NCI-H510A treated with DMSO at 0.1 percent for 48 hours (cell line): ENCODE results near the gene CHAF1A.

Source experiments
- DNase-seq: peaks from one replicate; lab custom pipeline; 2025; lab: John Stamatoyannopoulos, UW

The CHAF1A gene

GRCh38 chr19:4456476-4456842 lies 54.0 kb downstream of the CHAF1A start:
- peak; percentile 38 for DNase-seq

DNA sequence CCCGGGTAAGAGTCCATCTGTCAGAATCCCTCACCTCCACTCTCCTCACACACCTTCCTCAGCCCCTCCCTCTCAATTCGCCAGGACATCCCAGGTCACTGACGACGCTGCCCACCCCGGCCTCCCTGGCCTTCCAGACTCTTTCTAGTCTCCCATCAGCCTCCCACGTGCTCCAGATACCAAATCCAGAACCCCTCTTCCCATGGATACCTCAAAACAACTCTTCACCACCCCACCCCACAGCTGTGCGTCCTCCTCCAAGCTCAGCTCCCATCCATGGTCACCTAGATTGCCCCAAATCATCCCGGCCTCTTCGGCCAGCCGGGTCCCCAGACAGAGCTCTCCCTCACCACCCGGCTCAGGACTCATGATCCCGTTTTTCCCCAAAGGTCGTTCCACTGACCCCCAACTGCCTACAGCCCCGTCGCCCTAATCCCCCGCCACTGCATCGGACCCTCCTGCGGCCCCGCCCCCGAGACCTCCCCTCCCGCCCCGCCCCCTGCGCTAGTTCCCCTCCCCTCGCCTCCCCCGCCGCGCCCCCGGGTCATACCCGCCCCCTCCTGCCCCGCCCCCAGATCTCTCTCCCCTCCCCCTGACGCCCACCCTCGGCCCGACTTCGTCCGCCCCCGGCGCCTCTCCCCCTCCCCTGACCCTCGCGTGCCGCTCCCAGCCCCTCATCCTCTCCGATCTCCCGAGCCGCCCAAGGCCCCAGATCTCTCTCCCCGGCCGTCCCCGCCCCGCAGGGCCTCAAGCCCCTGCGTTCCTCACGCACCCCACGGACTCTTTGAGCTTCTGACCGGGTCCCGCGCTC lies 54.6 kb downstream of the CHAF1A start:
- peak; percentile 67 for DNase-seq

DNA sequence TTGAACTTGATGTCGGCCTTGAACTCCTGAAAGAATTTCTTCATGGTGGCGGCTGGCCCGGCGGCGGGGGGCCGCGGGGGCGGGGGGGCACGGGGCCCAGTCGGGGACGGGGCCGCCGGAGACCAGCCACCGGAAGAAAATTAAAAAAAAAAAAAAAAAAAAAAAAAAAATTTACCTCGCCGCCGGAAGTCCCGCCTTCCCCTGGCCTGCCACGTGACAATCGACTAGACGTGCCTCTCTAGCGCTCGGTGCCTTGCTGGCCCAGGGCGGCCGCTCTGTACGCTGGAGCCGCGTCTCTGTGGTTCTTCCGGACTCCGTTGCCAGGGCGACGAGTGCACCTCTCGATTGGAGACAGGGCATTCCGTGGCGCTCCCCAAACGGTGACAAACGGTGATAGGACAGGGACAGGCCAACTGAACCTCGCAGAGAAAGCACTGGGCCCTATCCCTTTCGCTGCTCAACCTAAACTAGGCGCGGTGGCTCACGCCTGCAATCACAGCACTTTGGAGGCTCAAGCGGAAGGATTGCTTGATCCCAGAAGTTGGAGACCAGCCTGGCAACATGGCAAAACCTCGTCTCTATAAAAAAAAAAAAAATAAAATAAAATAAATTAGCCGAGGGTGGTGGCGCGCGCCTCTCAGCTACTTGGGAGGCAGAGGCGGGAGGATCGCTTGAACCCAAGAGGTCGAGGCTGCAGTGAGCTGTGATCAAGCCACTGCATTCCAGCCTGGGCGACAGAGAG lies 55.4 kb downstream of the CHAF1A start, which contains the start of gene UBXN6:
Gene UBXN6 (minus strand): TSS at position 141 of the 742 bp plus-strand sequence. CDS start 97 bp downstream, at position 44.
- DNase-seq, result peak; percentile 98

- no peak for DNase-seq
These were observed 62.6 kb downstream of the CHAF1A start for GRCh38 chr19:4464815-4465581.

GRCh38 chr19:4467835-4468234 lies 65.4 kb downstream of the CHAF1A start:
- DNase-seq, result no peak

DNA sequence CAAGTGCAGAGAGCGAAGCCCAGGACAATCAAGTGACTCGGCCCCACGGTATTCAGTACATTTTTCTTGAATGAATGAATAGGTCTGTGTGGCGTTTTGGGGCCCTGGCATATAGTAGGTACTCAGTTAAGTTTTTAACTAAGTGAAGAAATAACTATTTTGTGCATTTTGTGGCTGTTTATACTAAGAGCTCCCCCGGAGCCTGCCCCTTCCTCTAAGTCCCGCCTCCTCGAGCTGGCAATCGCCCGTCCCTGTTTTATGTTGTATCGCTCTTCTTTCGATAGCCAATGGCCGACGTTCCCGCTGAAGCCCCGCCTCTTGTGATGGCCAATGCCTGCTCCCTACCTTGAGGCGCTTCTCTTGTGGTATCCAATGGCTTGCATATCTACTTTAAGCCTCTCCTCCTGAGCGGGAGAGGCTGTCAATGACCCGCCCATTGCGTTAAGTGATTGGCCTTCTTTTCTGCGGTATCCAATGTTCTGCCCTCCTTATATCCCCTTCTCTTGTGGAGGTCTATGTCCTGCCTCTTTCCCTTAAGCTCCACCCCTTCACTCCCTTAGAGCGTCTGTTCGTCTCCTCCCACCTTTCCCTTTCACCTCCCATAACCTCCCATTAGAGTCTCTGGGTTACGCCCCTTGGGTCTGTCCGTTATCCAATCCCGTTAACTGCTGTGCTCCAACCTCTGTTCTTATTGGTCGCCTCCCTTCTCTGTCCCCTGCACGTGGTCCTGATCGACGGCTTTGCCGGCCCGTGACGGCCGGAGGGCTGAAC lies 69.1 kb downstream of the CHAF1A start:
- DNase-seq, result peak; percentile 100

DNA sequence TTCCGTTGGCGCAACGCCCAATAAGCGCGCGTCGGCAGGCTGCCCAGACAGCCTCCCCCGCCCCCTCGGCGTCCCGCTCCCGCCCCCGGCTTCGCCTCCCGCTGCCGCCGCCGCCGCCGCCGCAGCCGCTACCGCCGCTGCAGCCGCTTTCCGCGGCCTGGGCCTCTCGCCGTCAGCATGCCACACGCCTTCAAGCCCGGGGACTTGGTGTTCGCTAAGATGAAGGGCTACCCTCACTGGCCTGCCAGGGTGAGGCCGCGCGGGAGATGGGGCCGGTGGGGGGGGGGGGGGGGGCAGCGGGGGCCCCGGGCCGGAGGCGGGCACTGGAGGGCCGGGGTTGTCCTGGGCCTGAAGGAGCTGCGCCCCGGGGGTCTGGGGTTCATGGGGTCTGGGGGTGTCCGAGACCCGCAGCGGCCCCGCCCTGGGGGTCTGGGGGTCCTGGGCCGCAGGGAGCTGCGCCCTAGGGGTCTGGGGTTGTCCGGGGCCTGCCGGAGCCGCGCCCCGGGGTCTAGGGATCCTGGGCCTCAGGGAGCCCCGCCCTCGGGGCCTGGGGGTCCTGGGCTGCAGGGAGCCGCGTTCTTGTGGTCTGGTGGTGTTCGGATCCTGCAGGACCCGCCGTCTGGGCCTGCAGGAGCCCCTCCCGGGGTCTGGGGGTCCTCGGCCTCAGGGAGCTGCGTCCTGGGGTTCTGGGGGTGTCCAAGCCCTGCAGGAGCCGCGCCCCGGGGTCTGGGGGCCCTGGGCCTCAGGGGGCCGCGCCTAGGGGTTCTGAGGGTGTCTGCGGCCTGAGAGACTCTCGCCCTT lies 69.9 kb downstream of the CHAF1A start, which contains the start of gene HDGFL2:
Gene HDGFL2 (plus strand): TSS at position 124 of the 801 bp plus-strand sequence. CDS start 54 bp downstream, at position 178.
- no peak for DNase-seq

DNA sequence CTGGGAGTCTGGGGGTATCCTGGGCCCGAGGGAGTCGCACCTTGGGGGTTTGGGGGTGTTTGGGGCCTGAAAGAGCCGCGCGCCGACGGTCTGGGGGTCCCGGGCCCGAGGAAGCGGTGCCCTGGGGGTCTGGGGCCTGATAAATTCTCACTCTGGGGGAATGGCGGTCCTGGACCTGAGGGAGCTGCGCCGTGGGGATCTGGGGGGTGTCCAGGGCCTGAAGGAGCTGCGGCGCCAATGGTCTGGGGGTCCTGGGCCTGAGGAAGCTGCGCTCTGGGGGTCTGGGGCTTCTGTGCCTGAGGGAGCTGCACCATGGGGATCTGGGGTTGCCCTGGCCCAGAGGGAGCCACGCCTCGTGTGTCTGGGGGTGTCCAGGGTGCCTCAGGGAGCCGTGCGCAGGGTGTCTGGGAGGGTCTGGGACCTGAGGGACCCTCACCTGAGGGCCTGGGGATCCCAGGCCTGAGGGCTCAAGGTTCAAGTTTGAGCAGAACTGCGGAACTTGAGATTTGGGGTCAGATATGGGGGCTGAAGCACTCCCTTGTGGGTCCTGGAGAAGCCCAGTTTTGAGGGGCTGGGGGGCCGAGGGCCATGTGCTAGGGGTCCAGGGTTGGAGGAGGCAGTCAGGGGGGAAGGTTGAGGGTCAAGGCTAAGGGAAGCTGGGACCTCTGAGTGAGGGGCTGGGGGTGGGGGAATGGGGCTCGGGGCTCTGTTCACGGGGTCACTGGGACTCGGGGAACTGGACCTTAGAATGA lies 70.7 kb downstream of the CHAF1A start:
- no peak for DNase-seq

DNA sequence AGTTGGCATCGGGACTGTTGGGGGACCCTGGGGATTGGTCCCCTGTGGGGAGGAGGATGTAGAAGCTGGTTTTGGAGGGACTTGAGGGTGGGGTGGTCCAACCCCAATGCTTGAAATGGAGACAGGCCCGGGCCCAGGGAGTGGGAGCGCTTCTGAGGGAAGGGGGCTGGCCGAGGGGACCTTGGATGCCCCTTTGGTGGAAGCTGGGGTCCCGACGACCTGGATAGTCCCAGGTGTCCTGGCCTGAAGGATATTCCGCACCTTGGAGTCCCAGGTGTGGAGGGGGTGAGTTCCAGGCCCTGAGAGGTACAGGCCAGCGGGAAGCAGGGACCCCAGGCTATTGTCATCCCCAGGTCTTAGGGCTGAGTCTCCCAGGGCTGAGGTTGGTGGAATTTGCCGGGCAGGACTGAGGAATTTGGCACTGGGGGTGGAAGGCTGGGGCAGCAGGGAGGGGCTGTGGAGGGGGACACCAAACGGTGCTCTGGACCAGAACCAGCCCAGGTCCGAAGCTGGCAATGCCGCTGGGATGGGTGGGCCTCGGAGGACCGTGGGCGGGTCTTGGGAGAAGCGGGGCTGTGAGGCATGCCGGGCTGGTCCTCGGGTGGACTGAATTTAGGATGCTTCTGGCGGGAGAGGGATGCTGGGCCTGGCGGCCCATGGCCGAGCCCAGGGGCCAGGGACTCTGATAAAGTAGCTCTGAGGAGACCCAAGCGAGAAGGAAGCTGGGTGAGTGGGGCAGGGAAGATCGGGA lies 71.5 kb downstream of the CHAF1A start:
- no peak for DNase-seq

DNA sequence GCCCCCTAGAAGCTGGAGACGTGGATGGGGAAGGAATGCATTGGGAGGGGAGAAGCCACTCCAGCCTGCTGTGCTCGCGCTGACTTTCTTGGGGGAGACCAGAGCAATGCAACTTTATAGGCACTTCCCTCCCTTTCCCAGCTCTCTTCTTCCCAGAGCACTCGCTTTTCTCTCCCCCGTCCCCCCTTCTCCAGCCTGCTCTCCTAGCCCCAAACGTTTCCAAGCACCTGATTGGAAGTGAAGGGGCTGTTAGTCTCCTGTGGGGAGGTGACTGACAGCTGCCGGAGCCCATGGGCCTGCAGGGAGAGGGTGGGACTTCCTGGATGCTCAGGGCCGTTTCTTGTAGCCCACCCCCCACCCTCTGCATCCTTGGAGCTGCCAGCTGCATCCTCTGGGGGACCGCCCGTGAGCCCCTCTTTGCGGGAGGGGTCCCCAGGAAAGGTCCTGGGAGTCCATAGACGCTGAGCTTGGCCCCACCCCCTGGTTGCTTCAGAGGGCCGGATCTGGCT lies 72.1 kb downstream of the CHAF1A start:
- DNase-seq, result peak; percentile 90

DNA sequence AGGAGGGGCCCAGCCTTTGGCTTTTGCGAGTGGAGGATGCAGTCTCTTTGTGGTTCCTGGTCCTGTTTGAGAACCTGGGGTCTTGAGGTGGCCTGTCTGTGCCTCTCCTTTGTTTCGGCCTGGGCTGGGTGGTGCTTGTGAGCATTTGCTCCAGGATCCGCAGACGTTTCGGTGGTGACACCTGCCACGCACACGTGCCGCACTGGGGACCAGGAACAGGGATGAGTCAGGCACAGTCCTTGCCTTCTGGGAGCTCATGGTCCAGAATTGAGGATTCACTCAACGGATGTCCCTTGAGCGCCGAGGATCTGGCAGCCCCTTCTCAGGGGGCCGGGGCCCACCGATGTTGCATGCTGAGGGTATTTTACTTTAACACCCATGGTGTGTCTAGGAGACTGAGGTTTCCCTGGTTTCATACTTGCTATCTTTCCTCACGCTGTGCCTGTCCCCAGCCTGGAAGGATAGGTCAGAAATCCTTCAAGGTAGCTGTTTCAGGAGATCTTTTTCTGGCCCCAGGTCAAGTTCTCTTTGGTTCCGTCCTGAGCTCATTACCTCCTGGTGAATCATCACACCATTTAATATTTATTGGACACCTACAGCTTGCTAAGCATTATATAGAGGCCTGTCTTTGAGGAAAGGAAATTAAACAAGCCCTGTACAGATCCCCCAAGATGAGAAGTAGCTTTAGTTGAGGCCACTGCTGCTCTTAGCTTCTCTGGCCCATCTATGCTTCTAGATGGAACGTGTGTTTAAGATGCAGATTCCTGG lies 74.8 kb downstream of the CHAF1A start:
- DNase-seq, result no peak

DNA sequence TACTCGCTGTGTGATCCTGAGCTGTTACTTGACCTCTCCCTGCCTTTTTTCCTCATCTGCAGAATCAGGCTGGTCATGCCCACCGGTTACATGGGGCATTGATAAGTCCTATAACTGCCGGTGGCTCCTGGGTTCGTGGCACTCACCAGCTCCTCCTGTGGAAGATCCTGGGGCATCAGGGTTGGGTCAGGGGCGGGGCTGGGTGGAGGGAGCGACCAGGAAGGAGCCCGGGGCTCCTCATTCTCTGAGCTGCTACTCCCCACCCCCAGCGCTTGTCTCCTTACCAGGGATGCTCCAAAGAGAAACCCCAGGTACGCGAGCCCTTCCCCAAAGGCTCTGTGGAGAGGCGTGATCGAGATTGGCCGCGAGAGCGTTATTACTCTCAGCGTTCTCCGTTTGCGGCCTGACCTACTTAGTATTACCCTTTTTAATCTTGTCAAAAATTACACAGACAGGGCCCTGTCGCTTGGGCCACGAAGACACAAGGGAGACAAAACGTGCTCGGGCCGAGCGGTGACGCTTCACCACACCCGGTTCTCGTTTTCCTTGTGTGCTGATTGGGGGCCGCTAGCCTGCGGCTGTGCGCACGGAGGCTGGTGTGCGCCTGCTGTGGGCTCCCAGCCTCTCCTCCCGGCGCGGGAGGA lies 80.4 kb downstream of the CHAF1A start:
- DNase-seq, result no peak

DNA sequence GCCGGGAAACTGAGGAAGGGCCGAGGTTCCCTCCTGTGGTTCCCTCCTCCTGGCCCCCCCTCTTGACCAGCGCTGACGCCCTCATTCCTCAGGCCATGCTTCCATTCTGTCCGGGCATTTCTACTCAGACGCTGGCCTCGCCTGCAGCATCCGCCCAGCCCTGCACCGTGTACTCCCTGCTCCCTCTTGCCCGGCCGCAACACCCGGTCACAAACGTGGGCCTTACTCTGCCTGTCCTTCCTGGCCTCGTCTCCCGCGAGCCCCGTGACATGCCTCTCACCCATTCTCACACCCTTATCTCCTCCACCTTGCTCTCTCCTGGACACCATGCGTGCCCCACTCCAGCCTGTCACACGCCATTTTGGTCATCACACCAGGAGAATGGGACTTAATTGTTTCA lies 80.9 kb downstream of the CHAF1A start:
- DNase-seq, result no peak

DNA sequence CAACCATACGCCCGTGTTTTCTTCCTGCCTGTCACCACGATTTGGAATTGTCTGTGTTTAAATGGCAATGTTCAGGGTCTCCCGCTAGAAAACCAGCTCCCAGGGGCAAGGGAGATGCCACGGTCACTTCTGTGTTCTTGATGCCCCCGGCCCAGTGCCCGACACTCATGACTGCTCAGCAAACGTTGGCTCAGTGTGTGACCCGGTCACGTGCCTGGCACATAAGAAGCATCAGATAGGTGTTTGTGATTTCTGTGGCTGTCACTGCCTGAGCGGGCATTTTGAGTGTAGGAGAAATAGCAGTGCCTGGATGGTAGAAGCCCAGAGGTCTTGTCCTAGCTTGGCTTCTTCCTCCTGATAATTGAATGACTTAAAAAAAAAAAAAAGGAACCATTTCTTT lies 85.1 kb downstream of the CHAF1A start:
- no peak for DNase-seq

- DNase-seq, result no peak
These were observed 86.1 kb downstream of the CHAF1A start for GRCh38 chr19:4488496-4488895.

- no peak for DNase-seq
These were observed 89.0 kb downstream of the CHAF1A start for GRCh38 chr19:4491446-4491845.

DNA sequence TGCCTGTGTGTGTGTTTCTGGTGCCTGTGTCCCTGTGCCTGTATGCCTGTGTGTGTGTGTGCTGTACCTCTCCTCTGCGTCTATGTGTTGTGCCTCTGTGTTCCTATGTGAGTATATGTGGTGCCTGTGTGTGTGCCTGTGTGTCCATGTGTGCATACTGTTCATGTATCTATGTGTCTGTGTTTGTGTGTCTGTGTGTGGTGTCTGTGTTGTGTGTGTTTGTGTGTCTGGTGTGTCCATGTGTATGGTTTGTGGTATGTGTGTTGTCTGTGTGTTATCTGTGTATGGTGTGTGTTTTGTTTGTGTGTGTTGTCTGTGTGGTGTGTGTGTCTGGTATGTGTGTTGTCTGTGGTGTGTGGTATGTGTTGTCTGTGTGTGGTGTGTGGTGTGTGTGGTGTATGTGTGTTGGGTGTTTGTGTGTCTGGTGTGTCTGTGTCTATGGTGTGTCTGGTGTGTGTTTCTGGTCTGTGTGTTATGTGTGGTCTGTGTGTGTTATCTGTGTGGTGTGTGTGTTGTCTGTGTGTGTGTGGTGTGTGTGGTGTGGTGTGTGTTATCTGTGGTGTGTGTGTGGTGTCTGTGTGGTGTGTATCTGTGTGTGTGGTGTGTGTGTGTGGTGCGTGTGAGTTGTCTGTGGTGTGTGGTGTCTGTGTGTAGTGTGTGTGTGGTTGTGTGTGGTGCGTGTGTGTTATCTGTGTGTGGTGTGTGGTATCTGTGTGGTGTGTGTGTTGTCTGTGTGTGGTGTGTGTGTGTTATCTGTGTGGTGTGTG lies 90.1 kb downstream of the CHAF1A start:
- DNase-seq, result no peak
